Activated CD4-positive, alpha-beta T cell treated with anti-CD3 and anti-CD28 coated beads, Interleukin-2, amount 50 U/mL, for 4 hours (primary cell): Measurements from ENCODE around the gene SYNE1.
"Not testable (repeated sequence)": the region's sequence is repeated elsewhere in the genome, so short reads cannot be mapped to it uniquely, and the experiment has no call there.

ENCODE experiments used
- DNase-seq, 2 experiments: peaks; one replicate each; pipeline ENCODE4 v3.0.0-alpha.2; 2020

SYNE1 gene

GRCh38 chr6:152637296-152638047 is at the start of gene SYNE1:
Gene SYNE1 (minus strand): TSS chr6:152637362. CDS start chr6:152628331, 9,031 bp downstream.
- DNase-seq: no peak

GRCh38 chr6:152685819-152686218 is 48.7 kb upstream of the SYNE1 start:
- DNase-seq: no peak

GRCh38 chr6:152682935-152683334 is 45.8 kb upstream of the SYNE1 start:
- not testable (repeated sequence) for DNase-seq

GRCh38 chr6:152682141-152682540 is 45.0 kb upstream of the SYNE1 start:
- no peak for DNase-seq

GRCh38 chr6:152680879-152681517 is 43.8 kb upstream of the SYNE1 start:
- DNase-seq: no peak

GRCh38 chr6:152680151-152680550 is 43.0 kb upstream of the SYNE1 start:
- DNase-seq: no peak

GRCh38 chr6:152673236-152673635 is 36.1 kb upstream of the SYNE1 start:
- DNase-seq: no peak

GRCh38 chr6:152671171-152671570 is 34.0 kb upstream of the SYNE1 start:
- no peak for DNase-seq

- no peak for DNase-seq
Observed at GRCh38 chr6:152669895-152670294, 32.7 kb upstream of the SYNE1 start.

GRCh38 chr6:152661776-152662175 is 24.6 kb upstream of the SYNE1 start:
- DNase-seq: no peak

- no peak for DNase-seq
Observed at GRCh38 chr6:152651986-152652385, 14.8 kb upstream of the SYNE1 start.

GRCh38 chr6:152648105-152648504 is 10.9 kb upstream of the SYNE1 start:
- no peak for DNase-seq

GRCh38 chr6:152646732-152647131 is 9.6 kb upstream of the SYNE1 start:
- not testable (repeated sequence) for DNase-seq

GRCh38 chr6:152642578-152643375 is 5.6 kb upstream of the SYNE1 start:
- DNase-seq: no peak

GRCh38 chr6:152636609-152637295 is 410 bp downstream of the SYNE1 start:
- DNase-seq: no peak

- DNase-seq: no peak
Observed at GRCh38 chr6:152636021-152636608, 1.0 kb downstream of the SYNE1 start.

- DNase-seq: no peak
Observed at GRCh38 chr6:152634773-152635172, 2.4 kb downstream of the SYNE1 start.

- DNase-seq: no peak
Observed at GRCh38 chr6:152632121-152632782, 4.9 kb downstream of the SYNE1 start.

- DNase-seq: no peak
Observed at GRCh38 chr6:152631376-152631775, 5.8 kb downstream of the SYNE1 start.

GRCh38 chr6:152630832-152631231 is 6.3 kb downstream of the SYNE1 start:
- no peak for DNase-seq

- DNase-seq: no peak
Observed at GRCh38 chr6:152625213-152625612, 11.9 kb downstream of the SYNE1 start.

- not testable (repeated sequence) for DNase-seq
Observed at GRCh38 chr6:152614776-152615175, 22.4 kb downstream of the SYNE1 start.
